Aorta (tissue), 5 donors: ENCODE data around the gene IFT81. TPM values are rescaled to one million over a fixed set of nuclear protein-coding genes. Genes with fewer than 3 reads are reported as not detected.

Source experiments
- ATAC-seq: fragments of 200-7000 bp; cut with Tn5 transposase; one replicate; pipeline ENCODE4 v1.9.1; 2022; ENCODE audit warnings: moderate library complexity; ENCODE audit not compliant: low FRiP score
- DNase-seq, 2 donors: peaks; one replicate each; pipeline ENCODE4 v3.0.0-alpha.2; 2020
- H3K27ac ChIP-seq, 2 donors: one replicate each; pipeline ENCODE4 v1.5.1; 2013; ENCODE audit warnings: low read length in 2 of 2, mild to moderate bottlenecking in 2 of 2, moderate library complexity in 2 of 2, control low read depth in 1 of 2, inconsistent platforms in 1 of 2, low read depth in 1 of 2
- H3K27me3 ChIP-seq, 2 donors: one replicate each; pipeline ENCODE4 v1.6.1; 2013; ENCODE audit warnings: control low read depth in 1 of 2, low read length in 1 of 2, mild to moderate bottlenecking in 1 of 2, moderate library complexity in 1 of 2; ENCODE audit not compliant: insufficient read depth in 2 of 2, control insufficient read depth in 1 of 2
- H3K36me3 ChIP-seq, 2 donors: one replicate each; pipeline ENCODE4 v1.6.1; 2013; ENCODE audit warnings: control low read depth in 1 of 2, low read length in 1 of 2, mild to moderate bottlenecking in 1 of 2; ENCODE audit not compliant: insufficient read depth in 2 of 2, control insufficient read depth in 1 of 2
- H3K4me1 ChIP-seq, 2 donors: one replicate each; pipeline ENCODE4 v1.6.1; 2013; ENCODE audit warnings: low read length in 2 of 2, control low read depth in 1 of 2, mild to moderate bottlenecking in 1 of 2, moderate library complexity in 1 of 2; ENCODE audit not compliant: insufficient read depth in 2 of 2, control insufficient read depth in 1 of 2
- H3K4me3 ChIP-seq, 2 donors: one replicate each; pipeline ENCODE4 v1.5.1; 2013; ENCODE audit warnings: low read length in 2 of 2, control low read depth in 1 of 2, mild to moderate bottlenecking in 1 of 2
- H3K9me3 ChIP-seq: one replicate; pipeline ENCODE4 v1.6.1; 2013; ENCODE audit warnings: mild to moderate bottlenecking, low read length; ENCODE audit not compliant: control insufficient read depth
- WGBS, 2 donors: extraction: QIAGEN DNeasy Blood & Tissue Kit; methylation state at CpG; one replicate each; pipeline ENCODE4 v1.1.7; 2013; 5-methylcytosine and 5-hydroxymethylcytosine counted together
- intact Hi-C, 2 donors: fragments of 100-400 bp; cut with DNase I; formaldehyde crosslinking; loops; one replicate each; pipeline versions ENCODE4 v1.14.2 to v1.15.0; 2022
- polyA plus RNA-seq, 2 donors: library from polyadenylated mRNA; stranded (reverse); fragments of 200-250 nt; gene quantifications; one replicate each; pipeline ENCODE4 v1.2.3, GENCODE V29; 2013
- total RNA-seq, 2 donors: library from RNA; stranded (reverse); fragmentation: NEBNext Ultra II Directional; extraction: Animal tissue kit (Norgen Biotek cat#: 25700); gene quantifications; one replicate each; pipeline ENCODE4 v1.2.1, GENCODE V29; 2021
- donor health status: healthy with polysubstance abuse.
- donor health status: Bipolar disorder and iron deficiency.
- donor health status: DM: no; HTN: no; CAD: no.
- donor health status: DM: no; HTN: no; CAD: no.
- donor health status: DM: yes; HTN: yes; CAD: no.

Gene IFT81
- total and polyA plus RNA-seq, 4 donors = 7.9 to 14.2 (median 12.7) TPM

DNA sequence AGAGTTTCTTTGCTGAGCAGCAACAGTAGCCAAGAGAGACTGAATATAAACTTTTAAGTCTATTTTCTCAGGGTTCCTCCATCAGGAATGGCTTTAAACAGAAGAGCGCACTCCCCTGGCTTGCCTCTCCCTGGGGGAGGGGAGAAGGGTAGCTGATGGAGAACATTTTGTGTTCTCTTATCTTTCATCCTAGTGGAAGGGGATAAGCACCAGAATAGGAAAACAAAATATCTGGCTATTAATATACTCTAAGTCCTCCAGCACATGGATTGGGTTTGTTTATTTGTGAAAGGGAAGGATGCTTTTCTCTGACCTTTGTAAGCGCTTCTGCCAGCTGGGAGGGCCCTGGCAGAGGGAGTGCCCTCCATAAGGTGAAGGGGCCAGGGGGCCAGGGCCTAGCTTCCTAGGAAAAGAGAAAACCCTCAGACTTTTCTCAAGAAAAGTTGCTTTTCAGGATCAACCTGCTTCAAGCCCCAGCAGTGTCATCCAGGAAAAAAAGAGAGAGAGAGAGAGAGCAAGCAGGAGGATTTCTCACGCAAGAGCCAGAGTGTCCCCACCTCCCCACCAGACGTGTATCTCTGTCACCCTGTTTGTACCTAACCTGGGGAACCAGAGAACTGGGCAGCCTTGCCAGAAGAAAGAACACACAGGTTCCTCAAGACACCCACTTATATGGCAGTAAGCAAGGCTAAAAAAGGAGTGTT, 122.6 kb downstream of the IFT81 start:
- Histone ChIP-seq H3K27ac (peak overlapping the region; percentile 36 to 78), H3K4me1 (peaks cover 0 to 2% of the 10 kb centered on the region in 2 donors), H3K9me3 (no peaks in the 10 kb centered on the region), H3K4me3 (no peak overlapping the region), H3K36me3 (no peaks in the 10 kb centered on the region), H3K27me3 (no peaks in the 10 kb centered on the region)
- 39 to 40% methylated on average over 4 of the region's 4 CpGs for WGBS, 2 donors
- intact Hi-C loops = no loop called here
- ATAC-seq (no peak), DNase-seq (no peak)

DNA sequence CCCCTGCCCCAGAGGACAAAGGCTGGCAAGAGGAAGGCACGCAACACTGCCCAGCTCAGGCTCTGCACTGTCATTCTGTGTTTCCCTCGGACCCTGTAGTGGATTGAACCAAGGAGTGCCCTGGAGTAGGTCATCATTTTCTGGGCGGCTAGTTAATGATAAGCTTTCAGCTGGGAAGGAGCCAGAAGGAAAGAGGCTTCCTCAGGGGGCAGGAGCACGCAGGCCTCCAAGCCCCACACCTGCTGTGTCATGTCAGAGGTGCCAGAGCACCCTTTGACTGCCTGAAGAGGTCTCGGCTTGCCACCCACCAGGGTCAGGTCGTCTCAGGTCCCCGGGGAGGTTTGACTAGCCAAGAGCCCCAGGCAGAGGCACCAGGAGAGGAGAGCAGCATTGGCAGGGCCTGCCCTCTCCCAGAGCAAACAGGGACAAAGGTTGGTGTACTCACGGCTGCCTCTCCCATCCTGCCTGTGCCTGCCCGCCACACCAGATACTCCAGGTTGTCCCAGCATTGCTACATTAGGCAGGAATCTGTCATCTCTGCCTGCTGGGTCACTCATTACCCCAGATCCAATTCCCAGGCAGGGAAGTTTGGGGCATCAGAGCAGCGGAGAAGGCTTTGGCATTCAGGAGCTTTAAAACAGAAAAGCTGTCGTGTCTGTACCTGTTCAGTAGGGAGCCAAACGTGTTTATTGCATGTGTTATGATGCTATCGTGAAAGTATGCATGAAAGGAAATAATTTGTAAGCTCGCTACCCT, 123.4 kb downstream of the IFT81 start:
- no peaks in the 10 kb centered on the region for H3K9me3 ChIP-seq
- no peaks in the 10 kb centered on the region for H3K27me3 ChIP-seq
- 28 to 31% methylated on average over 14 of the region's 14 CpGs for WGBS, 2 donors
- H3K36me3 ChIP-seq = no peaks in the 10 kb centered on the region
- DNase-seq (no peak), ATAC-seq (peak; percentile 39)
- peaks cover 0 to 2% of the 10 kb centered on the region in 2 donors for H3K4me1 ChIP-seq
- intact Hi-C loops = no loop called here
- H3K27ac ChIP-seq = peak overlapping the region; percentile 36 to 78
- H3K4me3 ChIP-seq = no peak overlapping the region

DNA sequence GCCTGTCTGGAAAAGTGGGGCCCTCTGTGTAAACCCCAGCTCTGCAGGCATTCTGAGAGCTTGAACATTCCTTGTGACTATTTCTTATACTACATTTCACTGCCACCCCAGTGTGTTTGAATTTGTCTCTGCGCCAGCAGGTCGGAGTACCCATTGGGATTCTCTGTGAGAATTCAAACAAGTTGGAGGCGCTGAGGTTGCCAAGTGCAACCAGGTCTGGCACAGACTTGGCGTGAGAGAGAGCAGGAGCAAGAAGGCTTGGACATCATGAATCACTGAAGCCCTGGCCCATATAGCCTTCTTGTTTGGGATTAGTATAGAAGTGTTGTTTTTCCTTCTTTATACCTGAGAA, 123.9 kb downstream of the IFT81 start:
- Histone ChIP-seq H3K4me3 (no peak overlapping the region), H3K36me3 (no peaks in the 10 kb centered on the region), H3K27me3 (no peaks in the 10 kb centered on the region), H3K4me1 (peaks cover 0 to 2% of the 10 kb centered on the region in 2 donors), H3K9me3 (no peaks in the 10 kb centered on the region), H3K27ac (peak overlapping the region; percentile 15 to 78)
- peak; percentile 24 for ATAC-seq
- DNase-seq = peak in 1 of 2 donors; percentile 65
- intact Hi-C loops = no loop called here
- 26 to 32% methylated on average over 4 of the region's 4 CpGs for WGBS, 2 donors

DNA sequence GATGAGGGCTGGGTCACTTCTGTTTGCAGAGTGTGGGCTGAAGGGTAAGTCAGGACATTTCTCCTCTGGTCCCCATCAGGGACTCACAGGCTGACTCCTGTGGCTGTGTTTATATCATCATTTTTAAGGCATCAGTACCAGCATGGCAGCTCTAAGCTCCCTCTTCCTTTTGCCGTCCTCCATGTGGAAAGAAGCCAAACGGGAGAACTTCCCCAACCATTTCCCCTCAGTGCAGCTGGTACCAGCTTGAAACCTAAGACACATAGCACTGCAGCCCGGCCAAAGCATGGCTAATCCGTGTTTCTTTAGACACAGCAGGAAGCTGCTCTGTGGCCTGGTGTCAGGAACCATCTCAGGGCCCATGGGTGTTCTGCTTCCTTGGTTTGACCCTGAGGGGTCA, 124.9 kb downstream of the IFT81 start:
- H3K4me3 ChIP-seq = no peak overlapping the region
- no peaks in the 10 kb centered on the region for H3K27me3 ChIP-seq
- DNase-seq (peak in 1 of 2 donors; percentile 59), ATAC-seq (no peak)
- intact Hi-C loops = no loop called here
- no peaks in the 10 kb centered on the region for H3K36me3 ChIP-seq
- H3K4me1 ChIP-seq = peaks cover 0 to 2% of the 10 kb centered on the region in 2 donors
- H3K27ac ChIP-seq = peak overlapping the region in 1 of 2 donors; percentile 45
- WGBS, 2 donors = 31 to 42% methylated on average over 4 of the region's 4 CpGs
- no peaks in the 10 kb centered on the region for H3K9me3 ChIP-seq

DNA sequence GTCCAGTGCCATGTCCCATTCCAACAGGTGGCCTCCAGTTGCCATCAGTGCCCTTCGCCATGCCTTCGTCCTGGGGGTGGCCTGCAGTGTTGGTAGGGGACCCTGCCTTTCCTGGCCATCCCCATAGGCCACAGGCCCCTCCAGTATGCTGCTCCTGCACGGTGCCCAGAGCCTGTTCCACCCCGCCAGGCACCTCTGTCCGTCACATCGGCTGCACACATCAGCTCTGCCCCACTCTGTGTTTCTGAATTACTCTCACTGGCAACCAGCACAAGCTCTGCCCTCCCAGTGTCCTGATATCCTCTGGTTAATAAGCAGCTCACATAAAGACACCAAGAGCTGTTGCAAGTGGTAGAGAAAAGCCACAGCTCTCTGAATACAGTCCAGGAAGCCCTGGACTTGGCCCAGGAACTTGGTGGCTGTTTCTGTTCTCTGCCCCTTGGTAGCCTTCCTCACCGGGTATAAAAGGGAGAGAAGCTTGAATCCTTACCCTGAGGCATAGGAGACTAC, 125.6 kb downstream of the IFT81 start:
- 52 to 57% methylated on average over 7 of the region's 7 CpGs for WGBS, 2 donors
- Histone ChIP-seq H3K9me3 (no peaks in the 10 kb centered on the region), H3K27ac (peak overlapping the region in 1 of 2 donors; percentile 32), H3K4me1 (peaks cover 0 to 2% of the 10 kb centered on the region in 2 donors), H3K36me3 (no peaks in the 10 kb centered on the region), H3K27me3 (no peaks in the 10 kb centered on the region), H3K4me3 (no peak overlapping the region)
- ATAC-seq = no peak
- intact Hi-C loops = no loop called here
- peak in 1 of 2 donors; percentile 23 for DNase-seq

DNA sequence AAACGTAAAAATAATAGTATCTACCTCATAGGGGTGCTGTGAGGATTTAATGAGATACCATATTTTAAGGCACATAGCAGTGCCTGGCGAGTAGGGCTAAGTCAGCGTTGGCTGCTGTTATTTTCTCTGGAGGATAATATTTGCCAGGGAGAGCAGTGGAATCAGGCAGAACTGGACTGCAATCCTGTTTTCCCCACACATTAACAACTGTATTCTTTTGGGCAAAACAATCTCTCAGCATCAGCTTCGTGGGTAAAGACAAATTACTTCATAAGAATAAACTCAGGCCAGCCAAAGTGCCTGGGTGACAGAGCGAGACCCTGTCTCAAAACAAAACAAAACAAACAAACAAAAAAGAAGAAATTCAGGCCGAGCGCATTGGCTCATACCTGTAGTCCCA, 127.2 kb downstream of the IFT81 start:
- H3K27me3 ChIP-seq = no peaks in the 10 kb centered on the region
- WGBS, 2 donors = 52 to 64% methylated on average over 7 of the region's 7 CpGs
- H3K36me3 ChIP-seq = no peaks in the 10 kb centered on the region
- no peak overlapping the region for H3K4me3 ChIP-seq
- H3K9me3 ChIP-seq = no peaks in the 10 kb centered on the region
- H3K27ac ChIP-seq = no peak overlapping the region
- no peak for ATAC-seq
- peaks cover 0 to 2% of the 10 kb centered on the region in 2 donors for H3K4me1 ChIP-seq
- DNase-seq = peak in 1 of 2 donors; percentile 27
- intact Hi-C loops = no loop called here

DNA sequence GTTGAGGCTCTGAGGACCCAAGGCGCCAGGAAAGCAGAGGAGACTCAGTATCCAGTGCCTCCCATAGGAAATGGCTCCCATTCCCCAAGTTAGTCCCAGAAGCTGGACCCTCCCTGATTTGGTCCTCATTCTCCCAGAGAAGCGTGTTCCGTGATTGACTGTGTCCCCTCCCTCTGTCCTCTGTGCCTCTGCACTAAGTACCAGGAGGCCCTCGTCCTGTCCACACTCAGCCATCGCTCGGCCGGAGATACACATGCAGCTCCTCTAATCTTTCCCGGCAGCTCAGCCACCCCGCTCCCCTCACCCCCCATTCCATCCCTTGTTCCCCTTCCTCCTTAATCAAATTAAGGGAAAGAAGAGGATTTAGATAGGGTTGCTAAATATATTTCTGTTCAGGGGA, 128.6 kb downstream of the IFT81 start:
- peaks cover 0 to 2% of the 10 kb centered on the region in 2 donors for H3K4me1 ChIP-seq
- DNase-seq (peak in 1 of 2 donors; percentile 74), ATAC-seq (no peak)
- H3K27me3 ChIP-seq = no peaks in the 10 kb centered on the region
- H3K9me3 ChIP-seq = no peaks in the 10 kb centered on the region
- no peaks in the 10 kb centered on the region for H3K36me3 ChIP-seq
- intact Hi-C loops = no loop called here
- no peak overlapping the region for H3K27ac ChIP-seq
- no peak overlapping the region for H3K4me3 ChIP-seq
- 38 to 56% methylated on average over 9 of the region's 9 CpGs for WGBS, 2 donors

DNA sequence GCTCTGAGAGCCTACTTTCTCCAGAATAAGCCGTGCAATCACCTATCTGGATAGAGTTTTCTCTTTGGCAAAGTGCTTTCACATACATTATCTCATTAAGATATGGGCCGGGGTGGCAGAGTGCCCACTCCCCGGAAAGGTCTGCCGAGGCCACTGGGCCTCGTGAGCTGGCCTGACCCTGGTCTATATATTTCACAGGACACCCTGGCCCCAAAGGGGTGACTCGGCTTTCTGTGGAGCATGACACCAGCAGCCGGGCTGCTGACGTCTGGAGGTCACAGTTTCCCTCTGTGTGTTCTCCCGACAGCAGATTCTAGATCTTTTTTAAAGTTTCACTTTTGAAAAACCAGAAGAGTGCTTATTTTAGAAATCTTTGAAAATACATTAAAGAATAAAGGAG, 129.0 kb downstream of the IFT81 start:
- DNase-seq (peak; percentile 83 to 86), ATAC-seq (peak; percentile 46)
- 2 to 5% methylated on average over 9 of the region's 9 CpGs for WGBS, 2 donors
- Histone ChIP-seq H3K9me3 (no peaks in the 10 kb centered on the region), H3K4me3 (no peak overlapping the region), H3K27ac (no peak overlapping the region), H3K4me1 (peaks cover 0 to 2% of the 10 kb centered on the region in 2 donors), H3K36me3 (no peaks in the 10 kb centered on the region), H3K27me3 (no peaks in the 10 kb centered on the region)
- intact Hi-C loops = no loop called here
